GM18520 (cell line): ENCODE results near the gene PIGU.
"Not testable (repeated sequence)": the region's sequence is repeated elsewhere in the genome, so short reads cannot be mapped to it uniquely, and the experiment has no call there.

Source experiments
- ATAC-seq: cut with Tn5 transposase; IDR thresholded peaks from one replicate; pipeline ENCODE4 v1.9.1; 2021; ENCODE audit not compliant: unreplicated experiment

Gene PIGU

DNA sequence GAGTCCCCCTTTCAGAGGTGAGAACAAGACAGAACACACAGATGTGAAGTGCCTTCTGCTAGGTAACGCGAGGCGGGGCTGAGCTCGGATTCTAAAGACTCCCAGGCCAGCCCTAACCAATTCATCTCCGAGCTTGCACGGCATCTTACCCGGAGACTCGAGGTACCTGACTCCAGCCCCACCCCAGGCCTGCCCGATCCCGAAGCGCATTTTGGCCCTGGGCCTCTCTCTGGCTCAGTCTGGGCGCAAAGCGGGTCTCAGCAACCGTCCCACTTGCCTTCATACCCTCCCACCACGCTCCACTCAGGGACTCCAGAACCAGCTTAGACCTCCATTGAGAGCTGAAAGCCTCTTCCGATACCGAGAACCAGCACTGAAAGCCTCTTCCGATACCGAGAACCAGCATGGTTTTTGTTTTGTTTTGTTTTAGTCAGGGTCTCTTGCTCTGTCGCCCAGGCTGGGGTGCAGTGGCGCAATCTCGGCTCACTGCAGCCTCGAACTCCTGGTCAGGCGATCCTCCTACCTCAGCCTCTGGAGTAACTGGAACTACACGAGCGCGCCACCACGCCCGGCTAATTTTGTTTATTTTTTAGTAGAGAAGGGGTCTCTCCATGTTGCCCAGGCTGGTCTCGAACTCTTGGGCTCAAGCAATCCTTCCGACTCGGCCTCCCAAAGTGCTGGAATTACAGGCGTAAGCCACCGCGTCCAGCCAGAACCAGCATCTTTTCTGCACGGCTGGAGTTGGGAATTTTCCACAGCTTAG is 161.2 kb downstream of the PIGU start:
- peak; percentile 31 for ATAC-seq

DNA sequence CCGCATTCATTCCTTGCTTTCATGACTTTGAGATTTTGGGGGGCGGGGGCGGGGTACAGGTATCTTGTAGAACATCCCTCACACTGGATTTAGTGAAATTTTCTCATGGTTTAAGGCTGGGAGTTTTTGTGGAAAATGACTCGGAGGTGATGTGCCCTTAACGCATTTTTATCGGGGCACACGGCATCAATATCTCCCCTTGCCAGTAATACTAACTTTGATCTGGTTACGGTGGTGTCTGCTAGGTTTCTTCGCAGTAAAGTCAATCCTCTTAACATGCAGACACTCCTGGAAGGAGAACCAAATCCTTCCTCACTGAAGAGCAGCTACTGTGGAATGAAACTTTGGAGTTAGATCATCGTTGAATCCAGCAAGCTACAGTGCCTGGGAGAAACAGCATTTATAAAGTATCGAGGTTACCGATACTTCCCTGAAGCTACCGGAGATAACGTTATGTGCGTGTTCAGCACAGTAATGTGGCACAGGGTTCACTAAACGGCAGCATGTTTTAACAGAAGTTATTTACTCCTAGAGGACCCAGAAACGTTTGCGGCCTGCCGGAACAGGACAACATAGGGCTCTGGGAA is 161.9 kb downstream of the PIGU start:
- ATAC-seq = no peak

DNA sequence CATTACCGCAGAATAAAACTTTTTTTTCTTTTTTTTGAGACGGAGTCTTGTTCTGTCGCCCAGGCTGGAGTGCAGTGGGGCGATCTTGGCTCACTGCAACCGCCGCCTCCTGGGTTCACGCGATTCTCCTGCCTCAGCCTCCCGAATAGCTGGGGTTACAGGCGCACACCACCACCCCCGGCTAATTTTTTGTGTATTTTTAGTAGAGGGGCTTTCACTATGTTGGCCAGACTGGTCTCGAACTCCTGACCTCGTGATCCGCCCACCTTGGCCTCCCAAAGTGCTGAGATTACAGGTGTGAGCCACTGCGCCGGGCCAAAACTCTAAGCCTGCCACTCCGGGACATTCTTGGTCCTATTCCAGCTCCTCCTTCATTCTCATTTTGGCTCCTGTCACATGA is 162.9 kb downstream of the PIGU start:
- ATAC-seq = not testable (repeated sequence)

DNA sequence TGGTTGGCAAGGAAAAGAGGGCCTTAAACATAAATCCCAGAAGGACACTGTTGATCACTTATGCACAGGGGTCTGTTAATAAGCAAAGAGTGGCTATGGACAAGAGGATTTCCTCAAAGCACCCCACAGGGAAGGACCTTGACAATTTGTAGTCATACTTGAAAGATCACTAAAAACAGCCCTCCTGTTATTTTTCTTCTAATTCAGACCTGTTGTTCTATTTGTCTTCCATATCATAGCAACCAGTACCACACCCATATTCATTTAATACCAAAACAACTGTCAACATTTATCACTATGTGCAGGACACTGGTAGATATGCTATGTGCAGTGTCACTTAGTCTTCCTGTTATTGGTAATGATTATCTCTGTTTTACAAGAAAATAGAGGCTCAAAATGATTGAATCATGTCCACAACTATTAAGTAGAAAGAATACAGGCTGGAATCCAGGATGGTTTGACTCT is 163.9 kb downstream of the PIGU start:
- ATAC-seq = no peak

DNA sequence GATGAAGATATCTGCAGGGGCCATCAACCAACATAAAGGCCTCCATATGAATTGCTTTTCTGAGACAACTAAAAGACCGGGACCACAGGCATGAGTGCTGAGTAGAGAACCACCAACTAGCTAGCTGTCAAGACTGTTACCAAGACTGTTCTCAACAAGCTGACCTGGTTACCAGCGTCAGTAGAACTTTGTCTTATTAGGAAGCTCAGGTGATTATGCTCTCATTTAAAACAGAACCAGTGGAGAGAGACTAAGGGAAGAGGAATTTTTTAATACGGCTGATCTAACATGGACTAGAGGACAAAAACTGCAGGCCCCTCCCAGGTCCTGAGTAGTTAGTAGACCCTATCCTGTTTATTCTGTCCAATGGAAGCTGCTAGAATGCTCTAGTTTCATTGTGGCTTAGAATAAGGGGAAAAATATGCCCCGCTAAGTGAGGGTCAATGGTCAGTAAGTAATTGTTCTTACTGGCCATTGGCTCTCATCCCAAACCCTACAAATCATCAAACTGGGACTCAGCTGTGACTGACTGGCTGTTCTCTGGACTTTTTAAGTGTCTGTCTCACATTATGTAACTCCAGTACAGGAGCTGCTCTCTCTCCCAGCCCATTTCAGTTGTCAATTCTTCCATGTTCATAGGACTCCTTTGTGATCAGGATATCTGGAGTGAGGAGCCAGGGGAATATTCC is 164.5 kb downstream of the PIGU start:
- no peak for ATAC-seq

GRCh38 chr20:34511891-34512265 is 165.0 kb downstream of the PIGU start:
- ATAC-seq = no peak

GRCh38 chr20:34510575-34510974 is 166.3 kb downstream of the PIGU start:
- ATAC-seq = no peak
